Stimulated activated CD8-positive, alpha-beta memory T cell treated with anti-CD3 and anti-CD28 coated beads, Interleukin-15, amount 100 ng/mL, for 4 hours (primary cell): ENCODE data around the gene CHRNA1.

ENCODE experiments used
- DNase-seq, 2 donors: peaks; one replicate each; pipeline ENCODE4 v3.0.0-alpha.2; 2020; ENCODE audit warnings: low read depth in 2 of 2

Gene CHRNA1

GRCh38 chr2:174760845-174761473, 3.3 kb downstream of the CHRNA1 start:
- no peak for DNase-seq

DNA sequence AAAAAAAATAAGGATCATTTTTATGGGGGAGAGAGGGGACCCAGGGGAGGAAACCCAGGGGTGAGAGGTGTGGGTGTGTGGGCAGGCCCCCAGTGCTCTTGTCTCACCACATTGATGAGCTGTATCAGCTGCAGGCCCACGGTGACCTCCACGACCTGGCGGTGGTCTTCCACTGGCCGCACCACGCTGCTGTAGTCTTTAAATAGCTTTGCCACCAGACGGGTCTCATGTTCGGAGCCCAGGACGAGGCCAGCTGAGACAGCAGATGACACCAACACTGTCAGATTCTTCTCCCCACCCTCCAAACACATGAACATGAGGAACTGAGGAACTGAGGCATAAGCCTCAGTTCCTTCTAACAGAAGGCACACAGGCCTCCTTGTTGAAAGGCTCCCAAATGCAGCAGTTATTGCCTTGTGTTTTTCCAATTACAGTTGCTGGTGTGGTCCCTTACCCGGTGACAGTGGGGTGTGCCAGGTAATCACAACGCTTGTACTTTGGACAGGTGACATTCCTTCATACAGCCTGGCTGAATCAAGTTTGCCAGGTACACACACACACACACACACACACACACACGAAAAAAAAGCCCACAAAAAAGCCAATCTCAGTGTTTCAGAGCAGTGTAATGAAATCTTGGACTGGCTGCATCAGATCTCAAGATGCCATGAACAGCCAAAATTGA, 4.7 kb downstream of the CHRNA1 start:
- DNase-seq = no peak

DNA sequence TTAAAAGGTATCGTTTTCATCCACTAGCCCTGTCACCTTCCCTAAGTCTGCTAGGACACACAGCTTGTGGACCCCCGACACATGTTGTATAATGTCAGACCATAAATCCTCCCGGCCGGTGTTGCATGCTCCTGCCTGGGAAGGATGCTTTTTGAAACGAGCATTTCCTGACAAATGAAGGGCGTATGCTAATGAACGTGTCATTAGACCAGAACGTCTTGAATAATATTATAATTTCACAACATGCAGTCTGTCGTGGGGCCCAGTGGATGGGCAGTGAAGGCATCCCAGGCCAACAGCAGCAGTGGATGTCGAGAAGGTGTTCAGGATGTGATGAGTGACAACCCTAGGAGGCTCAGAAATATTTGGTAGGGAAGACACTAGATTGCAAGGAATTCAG, 7.5 kb downstream of the CHRNA1 start:
- no peak for DNase-seq

- DNase-seq = peak in 1 of 2 donors; percentile 7
These were observed 11.1 kb downstream of the CHRNA1 start for GRCh38 chr2:174753038-174753633.

- DNase-seq = no peak
These were observed 11.8 kb downstream of the CHRNA1 start for GRCh38 chr2:174752403-174753037.

DNA sequence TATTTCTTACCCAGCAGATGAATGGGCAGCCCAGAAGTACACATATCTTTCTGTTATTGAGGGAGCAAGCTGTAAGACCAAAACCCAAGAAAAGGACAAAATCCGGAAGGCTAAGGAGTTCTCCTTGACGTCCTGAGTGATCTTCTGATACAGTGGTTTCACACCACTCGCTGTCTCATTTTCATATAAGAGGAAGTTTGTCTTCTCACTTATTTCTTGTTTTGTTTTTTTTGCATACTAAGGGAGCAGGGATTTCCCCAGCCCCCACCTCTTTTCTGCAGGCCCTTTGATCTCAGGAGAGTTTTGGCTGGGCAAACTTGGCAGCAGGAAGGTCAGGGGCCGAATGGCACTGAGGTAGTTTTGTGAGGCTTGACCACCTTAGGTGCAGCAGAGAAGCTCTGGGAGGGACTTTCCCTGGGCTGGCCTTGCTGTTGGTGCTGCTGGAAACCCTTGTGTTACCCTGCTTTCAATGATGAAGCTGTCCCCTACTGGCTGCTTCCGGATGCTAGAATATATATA, 13.3 kb downstream of the CHRNA1 start:
- peak in 1 of 2 donors; percentile 24 for DNase-seq

- no peak for DNase-seq
These were observed 14.5 kb downstream of the CHRNA1 start for GRCh38 chr2:174749793-174750192.

- DNase-seq = peak; percentile 27 to 41
These were observed 15.3 kb downstream of the CHRNA1 start for GRCh38 chr2:174748948-174749347.

DNA sequence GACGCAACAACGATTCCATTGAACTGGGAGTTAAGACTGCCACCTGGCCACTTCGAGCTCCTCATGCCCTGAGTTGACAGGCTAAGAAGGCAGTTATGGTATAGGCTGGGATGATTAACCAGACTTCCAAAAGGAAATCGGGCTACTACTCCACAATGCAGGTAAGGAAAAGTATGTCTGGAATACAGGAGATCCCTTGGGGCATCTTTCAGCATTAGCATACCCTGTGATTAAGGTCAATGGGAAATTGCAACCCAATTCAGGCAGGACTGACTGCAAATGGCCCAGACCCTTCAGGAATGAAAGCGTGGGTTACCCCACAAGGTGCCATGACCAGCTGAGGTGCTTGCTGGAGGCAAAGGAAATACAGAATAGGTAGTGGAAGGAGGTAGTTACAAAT, 19.1 kb downstream of the CHRNA1 start:
- DNase-seq = no peak

DNA sequence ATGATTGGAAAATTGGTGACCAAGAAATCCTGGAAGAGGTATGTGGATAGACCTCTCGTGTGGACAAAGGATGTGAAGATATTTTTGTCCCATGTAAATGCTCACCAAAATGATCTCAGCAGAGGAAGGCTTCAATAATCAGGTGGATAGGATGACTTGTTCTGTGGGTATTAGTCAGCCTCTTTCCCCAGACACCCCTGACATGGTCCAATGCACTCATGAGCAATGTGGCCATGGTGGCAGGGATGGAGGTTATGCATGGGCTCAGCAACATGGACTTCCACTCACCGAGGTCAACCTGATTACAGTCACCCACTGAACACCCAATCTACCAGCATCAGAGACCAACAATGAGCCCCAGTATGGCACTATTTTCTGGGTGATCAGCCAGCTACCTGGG, 20.2 kb downstream of the CHRNA1 start:
- DNase-seq = no peak

GRCh38 chr2:174740721-174741120, 23.6 kb downstream of the CHRNA1 start:
- DNase-seq = no peak

DNA sequence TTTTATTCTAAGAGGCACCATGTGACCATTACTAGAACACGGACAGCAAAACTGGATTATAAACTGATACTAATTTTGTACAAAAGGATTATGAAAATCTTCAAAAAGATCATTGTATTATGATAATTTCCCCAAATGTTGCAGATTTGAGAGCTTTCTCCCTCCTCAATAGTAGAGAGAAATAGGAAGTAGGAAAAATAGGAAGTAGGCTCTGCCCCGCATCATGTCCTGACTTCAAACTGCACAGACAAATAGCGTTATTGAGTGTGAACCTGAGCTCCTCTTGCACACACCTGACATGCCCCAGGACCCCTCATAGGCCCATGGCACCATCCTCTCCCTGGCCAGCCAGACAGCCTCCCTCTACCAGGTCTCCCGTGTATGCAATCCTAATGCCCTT, 25.4 kb downstream of the CHRNA1 start:
- no peak for DNase-seq

GRCh38 chr2:174731546-174731945, 32.7 kb downstream of the CHRNA1 start:
- no peak for DNase-seq

GRCh38 chr2:174730698-174731018, 33.6 kb downstream of the CHRNA1 start:
- DNase-seq = no peak

DNA sequence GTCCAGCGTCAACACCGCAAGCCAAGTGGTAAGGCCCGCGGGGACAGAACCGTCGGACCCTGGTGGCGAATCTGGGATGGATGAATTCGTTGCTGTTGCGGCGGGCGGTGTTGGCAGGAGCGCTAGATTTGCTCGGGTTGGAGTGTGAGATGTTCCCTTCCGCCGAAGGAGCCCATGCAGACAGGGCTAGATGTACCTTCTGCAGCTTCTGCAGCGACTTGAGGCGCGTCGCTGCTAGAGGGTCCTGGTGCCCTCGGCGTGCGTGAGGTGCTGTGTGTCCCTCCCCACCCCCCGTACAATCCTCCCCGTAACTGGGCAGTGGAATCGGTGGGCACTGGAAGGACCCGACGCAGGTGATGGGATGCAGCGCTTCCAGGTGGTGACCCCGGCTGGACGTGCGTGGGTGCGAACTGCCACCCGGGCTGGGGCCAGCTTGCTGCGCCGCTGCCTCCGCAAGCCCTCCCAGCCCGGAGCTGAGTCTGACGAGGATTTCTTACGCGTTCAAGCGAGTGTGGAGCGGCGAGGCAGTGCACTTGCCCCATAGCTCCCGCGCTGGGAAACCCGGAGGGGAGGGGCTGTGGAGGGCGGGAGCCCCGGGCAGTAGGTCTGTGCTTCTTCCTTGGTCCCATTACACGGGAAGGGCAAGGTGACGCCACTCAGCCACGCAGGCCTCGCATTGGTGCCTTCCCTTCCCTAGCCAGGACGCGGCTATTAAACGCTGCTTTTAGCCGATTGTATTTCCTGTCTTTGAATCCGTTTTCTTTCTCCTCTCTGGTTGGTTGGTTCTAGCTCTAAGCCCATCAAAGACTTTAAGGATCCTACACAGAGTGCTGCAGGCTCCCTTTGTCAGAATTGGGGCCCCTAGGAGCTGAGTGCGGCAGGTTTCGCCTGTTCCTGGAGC, 34.2 kb downstream of the CHRNA1 start:
- DNase-seq = no peak

DNA sequence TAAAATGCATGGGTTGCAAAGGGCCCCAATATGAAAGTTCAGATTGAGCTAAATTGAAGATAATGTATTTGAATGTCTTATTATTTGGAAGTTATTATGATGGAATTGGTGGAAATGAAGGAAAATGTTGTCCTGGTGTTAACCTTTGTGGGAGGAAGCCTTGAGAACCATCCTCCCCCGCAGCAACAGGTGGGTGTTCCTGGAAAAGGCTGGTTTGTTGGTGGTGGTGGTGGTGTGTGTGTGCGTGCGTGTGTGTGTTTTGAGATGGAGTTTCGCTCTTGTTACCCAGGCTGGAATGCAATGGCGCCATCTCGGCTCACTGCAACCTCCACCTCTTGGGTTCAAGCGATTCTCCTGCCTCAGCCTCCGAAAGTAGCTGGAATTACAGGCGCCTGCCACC, 36.2 kb downstream of the CHRNA1 start:
- DNase-seq = no peak

DNA sequence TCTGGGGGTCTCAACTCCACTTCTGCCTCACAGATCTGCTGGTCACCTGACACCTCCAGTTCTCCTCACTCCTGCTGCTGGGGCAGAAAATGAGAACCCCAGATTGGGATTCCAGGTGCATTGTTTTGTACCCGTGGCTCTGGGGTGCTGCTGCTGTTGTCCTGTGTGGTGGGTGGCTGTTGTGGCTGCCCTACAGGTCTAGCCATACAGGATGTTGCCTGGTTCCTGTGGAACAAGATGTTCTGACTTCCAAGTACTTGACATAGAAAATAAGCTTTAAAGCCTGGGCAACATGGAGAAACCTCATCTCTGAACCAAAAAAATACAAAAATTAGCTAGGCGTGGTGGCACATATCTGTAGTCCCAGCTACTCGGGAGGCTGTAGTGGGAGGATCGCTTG, 38.1 kb downstream of the CHRNA1 start:
- no peak for DNase-seq

GRCh38 chr2:174722942-174723592, 41.2 kb downstream of the CHRNA1 start:
- no peak for DNase-seq

GRCh38 chr2:174719016-174719415, 45.3 kb downstream of the CHRNA1 start:
- DNase-seq = no peak

DNA sequence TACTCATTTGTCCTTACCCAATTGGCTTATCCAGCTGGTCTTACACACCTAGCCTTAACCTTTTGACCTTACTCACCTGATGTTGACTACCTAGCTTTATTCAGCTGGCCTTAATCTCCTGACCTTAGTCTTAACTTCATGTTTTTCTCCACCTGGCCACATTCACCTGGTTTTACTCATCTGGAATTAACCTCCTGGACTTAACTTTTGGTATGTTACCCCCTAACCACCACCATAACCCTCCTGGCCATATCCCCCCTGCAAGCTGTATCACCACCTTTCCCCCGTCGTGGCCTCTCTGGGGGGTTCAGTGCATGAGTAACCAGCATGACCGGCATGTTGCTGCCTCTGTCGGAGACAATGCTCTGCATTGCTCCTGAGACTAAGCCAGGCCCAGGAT, 45.7 kb downstream of the CHRNA1 start:
- no peak for DNase-seq

GRCh38 chr2:174717916-174718315, 46.4 kb downstream of the CHRNA1 start:
- no peak for DNase-seq
